ENCODE data around the gene SEPTIN8. TPM values are rescaled to one million over a fixed set of nuclear protein-coding genes. Genes with fewer than 3 reads are reported as not detected.

SEPTIN8 gene
- total RNA-seq, 4 donors from 2014 or later: 33.6 to 85.8 (median 56.2) TPM

GRCh38 chr5:132733499-132734148 lies 43.4 kb downstream of the SEPTIN8 start:
- Histone ChIP-seq H3K36me3 (no peaks in the 10 kb centered on the region), H3K4me3 (no peak overlapping the region), H3K27ac (no peak overlapping the region), H3K9me3 (no peaks in the 10 kb centered on the region), H3K4me1 (peaks cover 0 to 6% (median 2%) of the 10 kb centered on the region in 4 donors), H3K27me3 (no peaks in the 10 kb centered on the region)
- no peak for DNase-seq
- no peak for TF ChIP-seq CTCF (IDR thresholded peaks at IDR 0.05)
- no peak for TF ChIP-seq POLR2A (IDR thresholded peaks at IDR 0.05)

- no peak for DNase-seq
- H3K4me3 ChIP-seq: no peak overlapping the region
- TF ChIP-seq POLR2A (IDR thresholded peaks at IDR 0.05) (no peak), CTCF (IDR thresholded peaks at IDR 0.05) (no peak)
- no peaks in the 10 kb centered on the region for H3K4me1 ChIP-seq
- H3K36me3 ChIP-seq: no peaks in the 10 kb centered on the region
- H3K27ac ChIP-seq: no peak overlapping the region
- H3K27me3 ChIP-seq: no peaks in the 10 kb centered on the region
- no peaks in the 10 kb centered on the region for H3K9me3 ChIP-seq
Measured at GRCh38 chr5:132729896-132730295, 47.1 kb downstream of the SEPTIN8 start.

- no peak for DNase-seq
- no peak overlapping the region for H3K27ac ChIP-seq
- no peak overlapping the region for H3K4me3 ChIP-seq
- TF ChIP-seq POLR2A (IDR thresholded peaks at IDR 0.05): no peak
- no peak for TF ChIP-seq CTCF (IDR thresholded peaks at IDR 0.05)
- no peaks in the 10 kb centered on the region for H3K27me3 ChIP-seq
- no peaks in the 10 kb centered on the region for H3K9me3 ChIP-seq
- no peaks in the 10 kb centered on the region for H3K36me3 ChIP-seq
- H3K4me1 ChIP-seq: no peaks in the 10 kb centered on the region
Measured at GRCh38 chr5:132725745-132726144, 51.3 kb downstream of the SEPTIN8 start.

- no peak for TF ChIP-seq CTCF (IDR thresholded peaks at IDR 0.05)
- no peak for TF ChIP-seq POLR2A (IDR thresholded peaks at IDR 0.05)
- Histone ChIP-seq H3K4me1 (peaks cover 0 to 6% (median 0%) of the 10 kb centered on the region in 4 donors), H3K36me3 (no peaks in the 10 kb centered on the region), H3K27ac (no peak overlapping the region), H3K9me3 (no peaks in the 10 kb centered on the region), H3K4me3 (no peak overlapping the region), H3K27me3 (no peaks in the 10 kb centered on the region)
- no peak for DNase-seq
Measured at GRCh38 chr5:132718544-132719312, 58.3 kb downstream of the SEPTIN8 start.

GRCh38 chr5:132714456-132715307 lies 62.4 kb downstream of the SEPTIN8 start:
- no peak overlapping the region for H3K4me3 ChIP-seq
- H3K4me1 ChIP-seq: peaks cover 0 to 6% (median 0%) of the 10 kb centered on the region in 4 donors
- H3K36me3 ChIP-seq: no peaks in the 10 kb centered on the region
- no peaks in the 10 kb centered on the region for H3K9me3 ChIP-seq
- no peak overlapping the region for H3K27ac ChIP-seq
- no peaks in the 10 kb centered on the region for H3K27me3 ChIP-seq
- DNase-seq: no peak
- no peak for TF ChIP-seq POLR2A (IDR thresholded peaks at IDR 0.05)
- TF ChIP-seq CTCF (IDR thresholded peaks at IDR 0.05): peak; percentile 7 to 53 (median 46)

Measured in Peyer's patch (tissue), 4 donors.